GM18502 (cell line): ENCODE measurements around the gene NEBL.

Experiments used
- ATAC-seq: cut with Tn5 transposase; IDR thresholded peaks from one replicate; pipeline ENCODE4 v1.9.1; 2021; ENCODE audit warnings: mild to moderate bottlenecking; ENCODE audit not compliant: unreplicated experiment, poor library complexity

Gene NEBL

GRCh38 chr10:20809631-20810030 lies 87.5 kb downstream of the NEBL start:
- ATAC-seq: no peak

- ATAC-seq: no peak
Measured at GRCh38 chr10:20806487-20806886, 90.6 kb downstream of the NEBL start.

GRCh38 chr10:20797290-20797689 lies 99.8 kb downstream of the NEBL start:
- no peak for ATAC-seq

- ATAC-seq: no peak
Measured at GRCh38 chr10:20795391-20795790, 101.7 kb downstream of the NEBL start.

GRCh38 chr10:20785174-20785573 lies 111.9 kb downstream of the NEBL start:
- ATAC-seq: no peak

- no peak for ATAC-seq
Measured at GRCh38 chr10:20778008-20778757, 118.9 kb downstream of the NEBL start.

- ATAC-seq: no peak
Measured at GRCh38 chr10:20776384-20777118, 120.6 kb downstream of the NEBL start.

- ATAC-seq: no peak
Measured at GRCh38 chr10:20771051-20771450, 126.1 kb downstream of the NEBL start.

GRCh38 chr10:20769481-20769880 lies 127.6 kb downstream of the NEBL start:
- no peak for ATAC-seq

- ATAC-seq: no peak
Measured at GRCh38 chr10:20768843-20769242, 128.3 kb downstream of the NEBL start.

- no peak for ATAC-seq
Measured at GRCh38 chr10:20767028-20767427, 130.1 kb downstream of the NEBL start.

GRCh38 chr10:20765066-20765465 lies 132.0 kb downstream of the NEBL start:
- no peak for ATAC-seq

GRCh38 chr10:20760460-20760859 lies 136.7 kb downstream of the NEBL start:
- no peak for ATAC-seq

GRCh38 chr10:20748551-20748950 lies 148.6 kb downstream of the NEBL start:
- ATAC-seq: no peak

GRCh38 chr10:20747782-20748181 lies 149.3 kb downstream of the NEBL start:
- no peak for ATAC-seq

GRCh38 chr10:20746856-20747255 lies 150.3 kb downstream of the NEBL start:
- ATAC-seq: no peak

- ATAC-seq: no peak
Measured at GRCh38 chr10:20745556-20746375, 151.3 kb downstream of the NEBL start.

- no peak for ATAC-seq
Measured at GRCh38 chr10:20744821-20745220, 152.3 kb downstream of the NEBL start.

- ATAC-seq: no peak
Measured at GRCh38 chr10:20743942-20744341, 153.2 kb downstream of the NEBL start.

- ATAC-seq: no peak
Measured at GRCh38 chr10:20742737-20743541, 154.2 kb downstream of the NEBL start.
